AG04449 (cell line): Measurements from ENCODE around the gene OR6S1.
A peak's percentile ranks its signal among the peaks of the same experiment; 100 is the strongest.

Experiments used
- CTCF ChIA-PET: fragments of 350-600 bp; formaldehyde crosslinking; extraction: SDS; loops from one replicate; lab custom pipeline; 2021; ENCODE audit warnings: antibody characterized with exemption; lab: Yijun Ruan, JAX
- POLR2A ChIA-PET: fragments of 400-600, 350-600 bp; formaldehyde crosslinking; extraction: SDS; loops from one replicate; lab custom pipeline; 2020; ENCODE audit warnings: antibody characterized with exemption, inconsistent platforms; lab: Yijun Ruan, JAX
- DNase-seq: peaks from one replicate; pipeline ENCODE4 v3.0.0-alpha.2; 2010; ENCODE audit warnings: low read depth, low spot score
- H3K4me3 ChIP-seq: 2 replicates; pipeline ENCODE4 v1.5.1; 2011; ENCODE audit warnings: low read depth, mild to moderate bottlenecking, control low read depth, low read length
- CTCF ChIP-seq: IDR thresholded peaks from one replicate; pipeline ENCODE4 v1.5.1; 2011; ENCODE audit warnings: mild to moderate bottlenecking, moderate library complexity, low read length, control low read depth, inconsistent platforms; ENCODE audit not compliant: insufficient read depth; ENCODE audit errors: missing control alignments

The OR6S1 gene

GRCh38 chr14:20684662-20685456 lies 43.4 kb upstream of the OR6S1 start:
- POLR2A ChIA-PET = interaction anchor here (0.9 to 2.4 kb wide), 3 partner anchors 72 to 342 kb away, joined by 3 to 17 read pairs (median 9); partner anchors contain the start of genes PARP2 and PIP4P1
- DNase-seq = no peak
- CTCF ChIA-PET = interaction anchor here (0.9 to 6.6 kb wide), 7 partner anchors 9 to 351 kb away, joined by 3 to 50 read pairs (median 12); no protein-coding TSS in a partner anchor
- no peak for TF ChIP-seq CTCF
- H3K4me3 ChIP-seq = peak overlapping the region; percentile 96

GRCh38 chr14:20683891-20684661 lies 42.6 kb upstream of the OR6S1 start, which contains the start of gene RNASE4:
Gene RNASE4 (plus strand): TSS chr14:20684560. CDS start chr14:20699372, 14,812 bp downstream.
- TF ChIP-seq CTCF = no peak
- DNase-seq = no peak
- CTCF ChIA-PET = interaction anchor here (0.9 to 6.6 kb wide), 9 partner anchors 8 to 387 kb away, joined by 3 to 50 read pairs (median 6); no protein-coding TSS in a partner anchor
- POLR2A ChIA-PET = interaction anchor here (0.5 to 2.4 kb wide), 6 partner anchors 71 to 409 kb away, joined by 3 to 17 read pairs (median 4); partner anchors contain the start of genes APEX1, PARP2 and PIP4P1
- peak within 1 kb of the TSS; percentile 96 for H3K4me3 ChIP-seq

GRCh38 chr14:20683125-20683890 lies 41.8 kb upstream of the OR6S1 start:
- H3K4me3 ChIP-seq = peak overlapping the region; percentile 96
- DNase-seq = peak; percentile 76
- TF ChIP-seq CTCF = no peak
- CTCF ChIA-PET = interaction anchor here (0.9 to 6.6 kb wide), 8 partner anchors 9 to 388 kb away, joined by 3 to 50 read pairs (median 4); no protein-coding TSS in a partner anchor
- POLR2A ChIA-PET = interaction anchor here (0.5 to 2.4 kb wide), 7 partner anchors 70 to 410 kb away, joined by 3 to 17 read pairs (median 4); partner anchors contain the start of genes APEX1, PARP2 and PIP4P1

- CTCF ChIA-PET = interaction anchor here (1.1 to 6.6 kb wide), 13 partner anchors 9 to 355 kb away, joined by 3 to 50 read pairs (median 6); no protein-coding TSS in a partner anchor
- TF ChIP-seq CTCF = no peak
- POLR2A ChIA-PET = interaction anchor here (0.7 to 2.4 kb wide), 9 partner anchors 9 to 340 kb away, joined by 3 to 17 read pairs (median 4); partner anchors contain the start of genes PARP2, PIP4P1 and TEP1
- no peak for DNase-seq
- peak overlapping the region; percentile 96 for H3K4me3 ChIP-seq
Observed at GRCh38 chr14:20682435-20683124, 41.1 kb upstream of the OR6S1 start.

GRCh38 chr14:20682127-20682434 lies 40.6 kb upstream of the OR6S1 start:
- ChIA-PET POLR2A (interaction anchor here (0.7 to 1.8 kb wide), 5 partner anchors 9 to 339 kb away, joined by 3 to 12 read pairs (median 4); partner anchors contain the start of genes PARP2, PIP4P1 and TEP1), CTCF (interaction anchor here (1.1 to 6.6 kb wide), 10 partner anchors 9 to 355 kb away, joined by 3 to 50 read pairs (median 6); no protein-coding TSS in a partner anchor)
- TF ChIP-seq CTCF = no peak
- H3K4me3 ChIP-seq = peak overlapping the region; percentile 96
- DNase-seq = no peak
